Measurements from ENCODE around the gene SCYL1. TPM values are rescaled to one million over a fixed set of nuclear protein-coding genes. Genes with fewer than 3 reads are reported as not detected.

The SCYL1 gene
- total RNA-seq, 2 experiments from 2014 or later, result 57.4 to 60.7 TPM

DNA sequence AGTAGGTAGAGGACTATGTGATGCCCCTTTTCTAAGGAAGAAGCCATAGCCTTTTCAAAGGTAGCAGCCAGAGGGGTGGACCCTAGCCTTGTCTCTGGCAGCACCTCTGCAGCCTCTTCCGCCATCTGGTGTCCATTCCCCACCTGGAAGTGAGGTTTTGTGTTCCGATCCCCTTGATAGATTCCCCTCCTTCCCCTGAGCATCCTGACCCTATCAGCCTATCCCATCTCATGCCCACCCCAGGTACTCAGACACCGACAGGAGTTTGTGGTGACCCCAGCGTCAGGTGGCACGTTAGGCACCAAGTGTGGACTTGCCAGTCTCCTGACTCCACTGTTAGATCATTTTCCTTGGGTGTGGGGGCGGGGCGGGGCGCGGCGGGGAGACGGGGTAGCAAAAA lies 47.1 kb downstream of the SCYL1 start:
- Histone ChIP-seq H3K27ac (ENCODE audit: low read depth in 1 of 2, low read length in 2 of 2) (peak overlapping the region; percentile 69 to 99), H3K9me3 (ENCODE audit: control insufficient read depth in 1 of 2, insufficient read depth in 1 of 2, low read length in 2 of 2) (no peaks in the 10 kb centered on the region), H3K4me1 (ENCODE audit: insufficient read depth, low read length) (peaks cover 82% of the 10 kb centered on the region), H3K27me3 (ENCODE audit: control insufficient read depth in 1 of 2, insufficient read depth in 2 of 2, low read length in 2 of 2) (no peaks in the 10 kb centered on the region), H3K4me3 (ENCODE audit: low read length) (peak overlapping the region; percentile 89), H3K36me3 (ENCODE audit: insufficient read depth, low read length) (peaks cover 19% of the 10 kb centered on the region)
- no peaks in the 10 kb centered on the region for H3K9me3 Mint-ChIP-seq
- ChIA-PET POLR2A (interaction anchor here (0.6 to 5.5 kb wide), 28 partner anchors 10 to 793 kb away, joined by 3 to 92 read pairs (median 6); partner anchors contain the start of genes KAT5, MALAT1, MAP3K11 and NEAT1), CTCF (interaction anchor here (0.7 to 4.4 kb wide), 6 partner anchors 16 to 288 kb away, joined by 3 to 64 read pairs (median 7); no protein-coding TSS in a partner anchor)
- peak overlapping the region; percentile 98 for H3K27ac Mint-ChIP-seq
- peaks cover 78% of the 10 kb centered on the region for H3K4me1 Mint-ChIP-seq (ENCODE audit: low read depth)
- intact Hi-C loops (cut with DNase I, micrococcal nuclease), result loop anchor here (1.0 to 10.0 kb wide), 4 partner anchors 32 to 545 kb away; partner anchors contain the start of genes RELA (in 1 of the 2), SCYL1 (in 1 of the 2) and SNX15 (in 1 of the 2)
- DNase-seq, result peak in 3 of 14 experiments; percentile 44 to 69 (median 45)
- TF ChIP-seq, protein P1, sequence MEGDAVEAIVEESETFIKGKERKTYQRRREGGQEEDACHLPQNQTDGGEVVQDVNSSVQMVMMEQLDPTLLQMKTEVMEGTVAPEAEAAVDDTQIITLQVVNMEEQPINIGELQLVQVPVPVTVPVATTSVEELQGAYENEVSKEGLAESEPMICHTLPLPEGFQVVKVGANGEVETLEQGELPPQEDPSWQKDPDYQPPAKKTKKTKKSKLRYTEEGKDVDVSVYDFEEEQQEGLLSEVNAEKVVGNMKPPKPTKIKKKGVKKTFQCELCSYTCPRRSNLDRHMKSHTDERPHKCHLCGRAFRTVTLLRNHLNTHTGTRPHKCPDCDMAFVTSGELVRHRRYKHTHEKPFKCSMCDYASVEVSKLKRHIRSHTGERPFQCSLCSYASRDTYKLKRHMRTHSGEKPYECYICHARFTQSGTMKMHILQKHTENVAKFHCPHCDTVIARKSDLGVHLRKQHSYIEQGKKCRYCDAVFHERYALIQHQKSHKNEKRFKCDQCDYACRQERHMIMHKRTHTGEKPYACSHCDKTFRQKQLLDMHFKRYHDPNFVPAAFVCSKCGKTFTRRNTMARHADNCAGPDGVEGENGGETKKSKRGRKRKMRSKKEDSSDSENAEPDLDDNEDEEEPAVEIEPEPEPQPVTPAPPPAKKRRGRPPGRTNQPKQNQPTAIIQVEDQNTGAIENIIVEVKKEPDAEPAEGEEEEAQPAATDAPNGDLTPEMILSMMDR (IDR thresholded peaks at IDR 0.05), result peak; percentile 15
- H3K36me3 Mint-ChIP-seq (ENCODE audit: low read depth), result peaks cover 52% of the 10 kb centered on the region
- no peaks in the 10 kb centered on the region for H3K27me3 Mint-ChIP-seq
- peak overlapping the region; percentile 100 for H3K4me3 Mint-ChIP-seq
- no peak for ATAC-seq (ENCODE audit: poor library complexity)

DNA sequence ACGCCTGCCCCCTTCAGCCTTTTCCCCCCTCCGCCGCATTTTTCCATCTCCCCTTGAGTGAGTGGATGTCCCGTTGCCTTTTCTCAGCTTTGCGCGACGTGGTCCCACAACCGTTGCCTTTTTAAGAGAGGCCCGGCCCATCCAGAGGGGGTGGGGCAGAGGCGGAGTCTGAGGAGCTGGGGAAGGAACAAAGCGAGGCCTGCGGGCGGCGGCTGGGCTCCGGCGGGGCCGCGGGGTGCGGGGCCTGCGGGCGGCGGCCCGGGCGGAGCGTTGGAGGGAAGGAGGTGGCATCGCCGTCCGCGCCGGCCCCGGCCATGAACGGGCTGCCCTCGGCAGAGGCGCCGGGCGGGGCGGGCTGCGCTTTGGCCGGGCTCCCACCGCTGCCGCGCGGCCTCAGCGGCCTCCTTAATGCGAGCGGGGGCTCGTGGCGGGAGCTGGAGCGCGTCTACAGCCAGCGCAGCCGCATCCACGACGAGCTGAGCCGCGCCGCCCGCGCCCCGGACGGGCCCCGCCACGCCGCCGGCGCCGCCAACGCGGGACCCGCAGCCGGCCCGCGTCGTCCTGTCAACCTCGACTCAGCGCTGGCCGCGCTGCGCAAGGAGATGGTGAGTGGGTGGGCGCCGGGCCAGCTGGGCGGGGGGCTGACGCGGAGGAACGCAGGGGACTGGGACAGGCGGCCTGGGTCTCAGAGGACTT lies 47.6 kb downstream of the SCYL1 start, which contains the start of gene FAM89B:
Gene FAM89B, plus strand, starts transcription at position 183 of the 696 bp plus-strand sequence. Its CDS starts 132 bp downstream, at position 315.
- TF ChIP-seq, protein P1 (IDR thresholded peaks at IDR 0.05), result peak; percentile 6
- peak within 1 kb of the TSS; percentile 89 for H3K4me3 ChIP-seq (ENCODE audit: low read length)
- H3K4me1 ChIP-seq (ENCODE audit: insufficient read depth, low read length), result peaks cover 82% of the 10 kb centered on the region
- Mint-ChIP-seq H3K4me1 (ENCODE audit: low read depth) (peaks cover 76% of the 10 kb centered on the region), H3K27ac (peak within 1 kb of the TSS; percentile 98), H3K27me3 (no peaks in the 10 kb centered on the region), H3K9me3 (no peaks in the 10 kb centered on the region), H3K4me3 (peak within 1 kb of the TSS; percentile 100), H3K36me3 (ENCODE audit: low read depth) (peaks cover 54% of the 10 kb centered on the region)
- H3K9me3 ChIP-seq (ENCODE audit: control insufficient read depth in 1 of 2, insufficient read depth in 1 of 2, low read length in 2 of 2), result no peaks in the 10 kb centered on the region
- no peaks in the 10 kb centered on the region for H3K27me3 ChIP-seq (ENCODE audit: control insufficient read depth in 1 of 2, insufficient read depth in 2 of 2, low read length in 2 of 2)
- peaks cover 18% of the 10 kb centered on the region for H3K36me3 ChIP-seq (ENCODE audit: insufficient read depth, low read length)
- peak within 1 kb of the TSS; percentile 79 to 99 for H3K27ac ChIP-seq (ENCODE audit: low read depth in 1 of 2, low read length in 2 of 2)
- peak; percentile 81 to 95 (median 90) for DNase-seq
- intact Hi-C loops (cut with DNase I, micrococcal nuclease), result loop anchor here (1.0 to 10.0 kb wide), 4 partner anchors 32 to 545 kb away; partner anchors contain the start of genes RELA (in 1 of the 2), SCYL1 (in 1 of the 2) and SNX15 (in 1 of the 2)
- ChIA-PET CTCF (interaction anchor here (0.7 to 4.4 kb wide), 7 partner anchors 16 to 287 kb away, joined by 3 to 64 read pairs (median 7); partner anchors contain the start of gene MAP3K11), POLR2A (interaction anchor here (0.5 to 5.5 kb wide), 33 partner anchors 11 to 1233 kb away, joined by 3 to 92 read pairs (median 6); partner anchors contain the start of genes CCDC88B, DPF2, KAT5 and MALAT1)
- ATAC-seq (ENCODE audit: poor library complexity), result peak; percentile 25

DNA sequence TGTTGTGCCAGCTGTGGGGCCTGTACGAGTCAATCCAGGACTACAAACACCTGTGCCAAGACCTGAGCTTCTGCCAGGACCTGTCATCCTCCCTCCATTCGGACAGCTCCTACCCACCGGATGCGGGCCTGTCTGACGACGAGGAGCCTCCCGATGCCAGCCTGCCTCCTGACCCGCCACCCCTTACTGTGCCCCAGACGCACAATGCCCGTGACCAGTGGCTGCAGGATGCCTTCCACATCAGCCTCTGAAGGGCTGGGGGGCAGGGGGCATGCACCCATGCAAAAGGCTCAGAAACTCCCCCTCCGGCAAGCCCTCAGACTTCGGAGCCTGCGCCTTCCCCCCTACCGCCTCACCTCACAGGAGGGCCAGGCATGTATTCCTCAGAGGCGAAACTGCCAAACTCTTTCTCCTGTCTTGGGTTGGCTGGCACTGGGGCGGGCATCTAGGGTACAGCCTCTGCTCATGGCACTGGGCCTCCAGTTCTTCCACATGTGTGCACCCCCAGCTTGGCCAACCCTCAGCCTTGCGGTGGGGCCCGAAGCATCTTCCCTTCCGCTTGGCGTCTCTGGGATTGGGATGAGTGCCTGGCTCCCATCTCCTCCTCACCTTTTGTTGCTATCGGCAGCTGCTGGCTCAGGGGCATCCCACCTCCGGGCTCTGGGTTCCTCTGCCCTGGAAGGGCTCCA lies 48.7 kb downstream of the SCYL1 start:
- Histone ChIP-seq H3K36me3 (ENCODE audit: insufficient read depth, low read length) (peaks cover 18% of the 10 kb centered on the region), H3K4me1 (ENCODE audit: insufficient read depth, low read length) (peaks cover 82% of the 10 kb centered on the region), H3K4me3 (ENCODE audit: low read length) (peak overlapping the region; percentile 89), H3K9me3 (ENCODE audit: control insufficient read depth in 1 of 2, insufficient read depth in 1 of 2, low read length in 2 of 2) (no peaks in the 10 kb centered on the region), H3K27me3 (ENCODE audit: control insufficient read depth in 1 of 2, insufficient read depth in 2 of 2, low read length in 2 of 2) (no peaks in the 10 kb centered on the region), H3K27ac (ENCODE audit: low read depth in 1 of 2, low read length in 2 of 2) (peak overlapping the region; percentile 79 to 99)
- POLR2A ChIA-PET, result interaction anchor here (0.8 to 5.5 kb wide), 21 partner anchors 14 to 795 kb away, joined by 3 to 92 read pairs (median 7); partner anchors contain the start of genes DPF2, LTBP3, MALAT1 and MAP3K11
- Mint-ChIP-seq H3K4me3 (peak overlapping the region; percentile 95), H3K4me1 (ENCODE audit: low read depth) (peaks cover 75% of the 10 kb centered on the region), H3K27me3 (no peaks in the 10 kb centered on the region), H3K27ac (peak overlapping the region; percentile 98), H3K36me3 (ENCODE audit: low read depth) (peaks cover 54% of the 10 kb centered on the region), H3K9me3 (no peaks in the 10 kb centered on the region)
- no peak for ATAC-seq (ENCODE audit: poor library complexity)
- CTCF ChIA-PET, result interaction anchor here (1.3 to 4.4 kb wide), 4 partner anchors 15 to 32 kb away, joined by 7 to 64 read pairs (median 10); no protein-coding TSS in a partner anchor
- DNase-seq, result peak in 2 of 14 experiments; percentile 50 to 56
- TF ChIP-seq, protein P1 (IDR thresholded peaks at IDR 0.05), result no peak
- intact Hi-C loops (cut with DNase I, micrococcal nuclease), result loop anchor here (1.0 to 10.0 kb wide), 6 partner anchors 15 to 546 kb away; partner anchors contain the start of genes MAP3K11 (in 1 of the 2), PCNX3 (in 1 of the 2), RELA (in 1 of the 2) and SCYL1 (in 1 of the 2)

Measured in CD4-positive, alpha-beta T cell (primary cell).